WTC11 (cell line): ENCODE data around the gene BIRC5. TPM values are rescaled to one million over a fixed set of nuclear protein-coding genes. Genes with fewer than 3 reads are reported as not detected.
A peak's percentile ranks its signal among the peaks of the same experiment; 100 is the strongest.

Source experiments
- ATAC-seq: fragments of 200-7000 bp; cut with Tn5 transposase; 2 replicates; pipeline ENCODE4 v1.10.0; 2021; ENCODE audit warnings: mild to moderate bottlenecking, moderate library complexity
- CTCF ChIA-PET: fragments of 300-600 bp; sonication (Branson Sonifier 250); formaldehyde crosslinking; loops from one replicate; lab custom pipeline; 2021; ENCODE audit warnings: antibody characterized with exemption; lab: Charles Lee
- POLR2A ChIA-PET: fragments of 350-600 bp; sonication (Branson Sonifier 250); formaldehyde crosslinking; loops from one replicate; lab custom pipeline; 2021; ENCODE audit warnings: antibody characterized with exemption; lab: Charles Lee
- DNase-seq: peaks from one replicate; pipeline ENCODE4 v3.0.0; 2021; ENCODE audit warnings: low spot score
- H3K27ac Mint-ChIP-seq: 2 replicates; pipeline ENCODE4 v1.8.0; 2021; ENCODE audit warnings: mixed read lengths
- H3K27me3 Mint-ChIP-seq: 2 replicates; pipeline ENCODE4 v1.8.0; 2021; ENCODE audit warnings: low read depth, mild to moderate bottlenecking, moderate library complexity, mixed read lengths
- H3K36me3 Mint-ChIP-seq: 2 replicates; pipeline ENCODE4 v1.8.0; 2021; ENCODE audit warnings: mixed read lengths
- H3K4me1 Mint-ChIP-seq: 2 replicates; pipeline ENCODE4 v1.8.0; 2022; ENCODE audit warnings: mixed read lengths
- H3K4me3 Mint-ChIP-seq: 2 replicates; pipeline ENCODE4 v1.8.0; 2021; ENCODE audit warnings: mild to moderate bottlenecking, moderate library complexity, mixed read lengths
- H3K9me3 Mint-ChIP-seq: 2 replicates; pipeline ENCODE4 v1.8.0; 2021; ENCODE audit warnings: mixed read lengths
- FOXP1 ChIP-seq: sonication (generic); formaldehyde crosslinking; IDR thresholded peaks from 2 replicates; pipeline ENCODE4 v1.8.0; 2022; ENCODE audit warnings: missing genetic modification reagents, mild to moderate bottlenecking, moderate library complexity, borderline replicate concordance
- PRRX2 ChIP-seq: fragments of 250-450 bp; sonication (Bioruptor Pico); IDR thresholded peaks from 2 replicates; pipeline ENCODE4 v1.8.0; 2021; ENCODE audit warnings: mild to moderate bottlenecking
- TP53 ChIP-seq: sonication (generic); formaldehyde crosslinking; IDR thresholded peaks from 2 replicates; pipeline ENCODE4 v1.8.1; 2023; ENCODE audit warnings: mild to moderate bottlenecking, missing genetic modification reagents
- ZNF219 ChIP-seq: sonication (generic); formaldehyde crosslinking; IDR thresholded peaks from 2 replicates; pipeline ENCODE4 v1.8.0; 2023; ENCODE audit warnings: missing genetic modification reagents, mild to moderate bottlenecking, borderline replicate concordance
- ZNF263 ChIP-seq: sonication (generic); formaldehyde crosslinking; IDR thresholded peaks from 2 replicates; pipeline ENCODE4 v1.8.1; 2022; ENCODE audit warnings: low read depth, mild to moderate bottlenecking, moderate library complexity, missing genetic modification reagents
- ZNF671 ChIP-seq: fragments of 250-450 bp; sonication (Bioruptor Pico); IDR thresholded peaks from 2 replicates; pipeline ENCODE4 v1.8.0; 2021; ENCODE audit warnings: mild to moderate bottlenecking
- total RNA-seq: library from RNA; stranded (reverse); gene quantifications from 3 replicates; pipeline ENCODE4 v1.2.3, GENCODE V29; 2021
- TF ChIP-seq, protein P1 (sequence below): sonication (generic); formaldehyde crosslinking; IDR thresholded peaks from 2 replicates; pipeline ENCODE4 v1.8.1; 2022; ENCODE audit warnings: mild to moderate bottlenecking, missing genetic modification reagents, moderate library complexity, borderline replicate concordance
- TF ChIP-seq, protein P2 (sequence below): sonication (generic); formaldehyde crosslinking; IDR thresholded peaks from 2 replicates; pipeline ENCODE4 v1.8.1; 2022; ENCODE audit warnings: low read depth, mild to moderate bottlenecking, moderate library complexity, missing genetic modification reagents, borderline replicate concordance
- TF ChIP-seq, protein P3 (sequence below): fragments of 250-450 bp; sonication (Bioruptor Pico); IDR thresholded peaks from 2 replicates; pipeline ENCODE4 v2.1.2; 2022; ENCODE audit warnings: mild to moderate bottlenecking, moderate library complexity
- TF ChIP-seq, protein P4 (sequence below): sonication (generic); formaldehyde crosslinking; IDR thresholded peaks from 2 replicates; pipeline ENCODE4 v1.8.0; 2022; ENCODE audit warnings: mild to moderate bottlenecking, missing genetic modification reagents
- TF ChIP-seq, protein P5 (sequence below): sonication (generic); formaldehyde crosslinking; IDR thresholded peaks from 2 replicates; pipeline ENCODE4 v1.8.1; 2022; ENCODE audit warnings: mild to moderate bottlenecking, moderate library complexity, missing genetic modification reagents
- TF ChIP-seq, protein P6 (sequence below): sonication (generic); formaldehyde crosslinking; IDR thresholded peaks from 2 replicates; pipeline ENCODE4 v1.8.0; 2023; ENCODE audit warnings: missing genetic modification reagents, mild to moderate bottlenecking, borderline replicate concordance
- TF ChIP-seq, protein P7 (sequence below): sonication (generic); formaldehyde crosslinking; IDR thresholded peaks from 2 replicates; pipeline ENCODE4 v1.8.1; 2023; ENCODE audit warnings: mild to moderate bottlenecking, missing genetic modification reagents, moderate library complexity

The BIRC5 gene
- total RNA-seq, 1 experiment from 2014 or later: 115 TPM

DNA sequence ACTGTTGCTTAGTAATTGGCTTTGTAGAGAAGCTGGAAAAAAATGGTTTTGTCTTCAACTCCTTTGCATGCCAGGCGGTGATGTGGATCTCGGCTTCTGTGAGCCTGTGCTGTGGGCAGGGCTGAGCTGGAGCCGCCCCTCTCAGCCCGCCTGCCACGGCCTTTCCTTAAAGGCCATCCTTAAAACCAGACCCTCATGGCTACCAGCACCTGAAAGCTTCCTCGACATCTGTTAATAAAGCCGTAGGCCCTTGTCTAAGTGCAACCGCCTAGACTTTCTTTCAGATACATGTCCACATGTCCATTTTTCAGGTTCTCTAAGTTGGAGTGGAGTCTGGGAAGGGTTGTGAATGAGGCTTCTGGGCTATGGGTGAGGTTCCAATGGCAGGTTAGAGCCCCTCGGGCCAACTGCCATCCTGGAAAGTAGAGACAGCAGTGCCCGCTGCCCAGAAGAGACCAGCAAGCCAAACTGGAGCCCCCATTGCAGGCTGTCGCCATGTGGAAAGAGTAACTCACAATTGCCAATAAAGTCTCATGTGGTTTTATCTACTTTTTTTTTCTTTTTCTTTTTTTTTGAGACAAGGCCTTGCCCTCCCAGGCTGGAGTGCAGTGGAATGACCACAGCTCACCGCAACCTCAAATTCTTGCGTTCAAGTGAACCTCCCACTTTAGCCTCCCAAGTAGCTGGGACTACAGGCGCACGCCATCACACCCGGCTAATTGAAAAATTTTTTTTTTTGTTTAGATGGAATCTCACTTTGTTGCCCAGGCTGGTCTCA is 11.2 kb downstream of the BIRC5 start:
- DNase-seq (no peak), ATAC-seq (no peak)
- H3K4me3 Mint-ChIP-seq: no peak overlapping the region
- H3K27me3 Mint-ChIP-seq: peaks cover 5% of the 10 kb centered on the region
- TF ChIP-seq, protein P1, sequence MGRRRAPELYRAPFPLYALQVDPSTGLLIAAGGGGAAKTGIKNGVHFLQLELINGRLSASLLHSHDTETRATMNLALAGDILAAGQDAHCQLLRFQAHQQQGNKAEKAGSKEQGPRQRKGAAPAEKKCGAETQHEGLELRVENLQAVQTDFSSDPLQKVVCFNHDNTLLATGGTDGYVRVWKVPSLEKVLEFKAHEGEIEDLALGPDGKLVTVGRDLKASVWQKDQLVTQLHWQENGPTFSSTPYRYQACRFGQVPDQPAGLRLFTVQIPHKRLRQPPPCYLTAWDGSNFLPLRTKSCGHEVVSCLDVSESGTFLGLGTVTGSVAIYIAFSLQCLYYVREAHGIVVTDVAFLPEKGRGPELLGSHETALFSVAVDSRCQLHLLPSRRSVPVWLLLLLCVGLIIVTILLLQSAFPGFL: no peak
- TF ChIP-seq, protein P2, sequence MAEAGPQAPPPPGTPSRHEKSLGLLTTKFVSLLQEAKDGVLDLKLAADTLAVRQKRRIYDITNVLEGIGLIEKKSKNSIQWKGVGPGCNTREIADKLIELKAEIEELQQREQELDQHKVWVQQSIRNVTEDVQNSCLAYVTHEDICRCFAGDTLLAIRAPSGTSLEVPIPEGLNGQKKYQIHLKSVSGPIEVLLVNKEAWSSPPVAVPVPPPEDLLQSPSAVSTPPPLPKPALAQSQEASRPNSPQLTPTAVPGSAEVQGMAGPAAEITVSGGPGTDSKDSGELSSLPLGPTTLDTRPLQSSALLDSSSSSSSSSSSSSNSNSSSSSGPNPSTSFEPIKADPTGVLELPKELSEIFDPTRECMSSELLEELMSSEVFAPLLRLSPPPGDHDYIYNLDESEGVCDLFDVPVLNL: no peak
- TF ChIP-seq, protein P3, sequence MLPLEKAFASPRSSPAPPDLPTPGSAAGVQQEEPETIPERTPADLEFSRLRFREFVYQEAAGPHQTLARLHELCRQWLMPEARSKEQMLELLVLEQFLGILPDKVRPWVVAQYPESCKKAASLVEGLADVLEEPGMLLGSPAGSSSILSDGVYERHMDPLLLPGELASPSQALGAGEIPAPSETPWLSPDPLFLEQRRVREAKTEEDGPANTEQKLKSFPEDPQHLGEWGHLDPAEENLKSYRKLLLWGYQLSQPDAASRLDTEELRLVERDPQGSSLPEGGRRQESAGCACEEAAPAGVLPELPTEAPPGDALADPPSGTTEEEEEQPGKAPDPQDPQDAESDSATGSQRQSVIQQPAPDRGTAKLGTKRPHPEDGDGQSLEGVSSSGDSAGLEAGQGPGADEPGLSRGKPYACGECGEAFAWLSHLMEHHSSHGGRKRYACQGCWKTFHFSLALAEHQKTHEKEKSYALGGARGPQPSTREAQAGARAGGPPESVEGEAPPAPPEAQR (CRISPR knock-in tag): no peak
- TF ChIP-seq TP53 (CRISPR knock-in tag) (no peak), PRRX2 (CRISPR knock-in tag) (no peak), ZNF219 (no peak), FOXP1 (no peak)
- TF ChIP-seq, protein P4, sequence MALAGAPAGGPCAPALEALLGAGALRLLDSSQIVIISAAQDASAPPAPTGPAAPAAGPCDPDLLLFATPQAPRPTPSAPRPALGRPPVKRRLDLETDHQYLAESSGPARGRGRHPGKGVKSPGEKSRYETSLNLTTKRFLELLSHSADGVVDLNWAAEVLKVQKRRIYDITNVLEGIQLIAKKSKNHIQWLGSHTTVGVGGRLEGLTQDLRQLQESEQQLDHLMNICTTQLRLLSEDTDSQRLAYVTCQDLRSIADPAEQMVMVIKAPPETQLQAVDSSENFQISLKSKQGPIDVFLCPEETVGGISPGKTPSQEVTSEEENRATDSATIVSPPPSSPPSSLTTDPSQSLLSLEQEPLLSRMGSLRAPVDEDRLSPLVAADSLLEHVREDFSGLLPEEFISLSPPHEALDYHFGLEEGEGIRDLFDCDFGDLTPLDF: no peak
- TF ChIP-seq, protein P5, sequence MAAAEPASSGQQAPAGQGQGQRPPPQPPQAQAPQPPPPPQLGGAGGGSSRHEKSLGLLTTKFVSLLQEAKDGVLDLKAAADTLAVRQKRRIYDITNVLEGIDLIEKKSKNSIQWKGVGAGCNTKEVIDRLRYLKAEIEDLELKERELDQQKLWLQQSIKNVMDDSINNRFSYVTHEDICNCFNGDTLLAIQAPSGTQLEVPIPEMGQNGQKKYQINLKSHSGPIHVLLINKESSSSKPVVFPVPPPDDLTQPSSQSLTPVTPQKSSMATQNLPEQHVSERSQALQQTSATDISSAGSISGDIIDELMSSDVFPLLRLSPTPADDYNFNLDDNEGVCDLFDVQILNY: no peak
- POLR2A ChIA-PET: interaction anchor here (1.2 kb wide), 1 partner anchor 38 kb away, joined by 3 read pairs; the partner anchor contains the start of genes AFMID and TK1
- CTCF ChIA-PET: interaction anchor here (1.0 to 2.8 kb wide), 5 partner anchors 24 to 333 kb away, joined by 3 to 18 read pairs (median 4); partner anchors contain the start of gene TK1
- no peaks in the 10 kb centered on the region; the same call in 1 of the 2 replicates for H3K4me1 Mint-ChIP-seq
- H3K27ac Mint-ChIP-seq: peak overlapping the region; percentile 68
- H3K36me3 Mint-ChIP-seq: peaks cover 32% of the 10 kb centered on the region
- H3K9me3 Mint-ChIP-seq: no peaks in the 10 kb centered on the region

DNA sequence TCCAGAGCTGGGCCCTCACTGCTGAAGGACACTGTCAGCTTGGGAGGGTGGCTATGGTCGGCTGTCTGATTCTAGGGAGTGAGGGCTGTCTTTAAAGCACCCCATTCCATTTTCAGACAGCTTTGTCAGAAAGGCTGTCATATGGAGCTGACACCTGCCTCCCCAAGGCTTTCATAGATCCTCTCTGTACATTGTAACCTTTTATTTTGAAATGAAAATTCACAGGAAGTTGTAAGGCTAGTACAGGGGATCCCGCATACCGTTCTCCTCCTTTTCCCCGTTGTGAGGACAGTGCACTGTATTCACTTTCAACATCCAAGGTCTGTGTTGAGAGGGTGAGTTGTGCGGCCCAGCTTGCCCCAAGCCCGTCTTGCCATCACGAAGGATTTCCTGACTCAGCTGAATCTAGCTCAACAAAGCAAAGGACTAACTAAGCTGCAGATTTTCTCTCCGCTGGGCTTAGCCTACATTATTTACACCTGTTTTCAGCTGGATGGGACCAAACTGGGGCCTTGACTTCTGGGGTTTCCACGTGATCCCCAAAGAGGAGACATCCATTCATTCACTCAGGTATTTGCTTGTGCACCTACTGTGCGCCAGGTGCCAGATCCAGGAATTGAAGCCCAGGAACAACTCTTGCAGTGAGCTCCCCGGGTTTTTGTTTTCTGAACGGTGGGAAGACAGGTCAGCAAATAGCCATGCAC is 12.2 kb downstream of the BIRC5 start:
- H3K27me3 Mint-ChIP-seq: peaks cover 14% of the 10 kb centered on the region
- peak overlapping the region; percentile 68; the same call in 1 of the 2 replicates for H3K27ac Mint-ChIP-seq
- H3K4me3 Mint-ChIP-seq: no peak overlapping the region
- POLR2A ChIA-PET: interaction anchor here (0.5 to 1.3 kb wide), 3 partner anchors 12 to 701 kb away, joined by 3 to 4 read pairs (median 3); partner anchors contain the start of genes AFMID, BIRC5 and TK1
- peaks cover 4% of the 10 kb centered on the region; the same call in 1 of the 2 replicates for H3K4me1 Mint-ChIP-seq
- TF ChIP-seq ZNF671 (CRISPR knock-in tag): no peak
- TF ChIP-seq, protein P6, sequence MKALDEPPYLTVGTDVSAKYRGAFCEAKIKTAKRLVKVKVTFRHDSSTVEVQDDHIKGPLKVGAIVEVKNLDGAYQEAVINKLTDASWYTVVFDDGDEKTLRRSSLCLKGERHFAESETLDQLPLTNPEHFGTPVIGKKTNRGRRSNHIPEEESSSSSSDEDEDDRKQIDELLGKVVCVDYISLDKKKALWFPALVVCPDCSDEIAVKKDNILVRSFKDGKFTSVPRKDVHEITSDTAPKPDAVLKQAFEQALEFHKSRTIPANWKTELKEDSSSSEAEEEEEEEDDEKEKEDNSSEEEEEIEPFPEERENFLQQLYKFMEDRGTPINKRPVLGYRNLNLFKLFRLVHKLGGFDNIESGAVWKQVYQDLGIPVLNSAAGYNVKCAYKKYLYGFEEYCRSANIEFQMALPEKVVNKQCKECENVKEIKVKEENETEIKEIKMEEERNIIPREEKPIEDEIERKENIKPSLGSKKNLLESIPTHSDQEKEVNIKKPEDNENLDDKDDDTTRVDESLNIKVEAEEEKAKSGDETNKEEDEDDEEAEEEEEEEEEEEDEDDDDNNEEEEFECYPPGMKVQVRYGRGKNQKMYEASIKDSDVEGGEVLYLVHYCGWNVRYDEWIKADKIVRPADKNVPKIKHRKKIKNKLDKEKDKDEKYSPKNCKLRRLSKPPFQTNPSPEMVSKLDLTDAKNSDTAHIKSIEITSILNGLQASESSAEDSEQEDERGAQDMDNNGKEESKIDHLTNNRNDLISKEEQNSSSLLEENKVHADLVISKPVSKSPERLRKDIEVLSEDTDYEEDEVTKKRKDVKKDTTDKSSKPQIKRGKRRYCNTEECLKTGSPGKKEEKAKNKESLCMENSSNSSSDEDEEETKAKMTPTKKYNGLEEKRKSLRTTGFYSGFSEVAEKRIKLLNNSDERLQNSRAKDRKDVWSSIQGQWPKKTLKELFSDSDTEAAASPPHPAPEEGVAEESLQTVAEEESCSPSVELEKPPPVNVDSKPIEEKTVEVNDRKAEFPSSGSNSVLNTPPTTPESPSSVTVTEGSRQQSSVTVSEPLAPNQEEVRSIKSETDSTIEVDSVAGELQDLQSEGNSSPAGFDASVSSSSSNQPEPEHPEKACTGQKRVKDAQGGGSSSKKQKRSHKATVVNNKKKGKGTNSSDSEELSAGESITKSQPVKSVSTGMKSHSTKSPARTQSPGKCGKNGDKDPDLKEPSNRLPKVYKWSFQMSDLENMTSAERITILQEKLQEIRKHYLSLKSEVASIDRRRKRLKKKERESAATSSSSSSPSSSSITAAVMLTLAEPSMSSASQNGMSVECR (CRISPR knock-in tag): no peak
- TF ChIP-seq ZNF263 (CRISPR knock-in tag): 0 out of 2 replicates have a peak, but pooled peaks have one; percentile 19
- TF ChIP-seq, protein P7, sequence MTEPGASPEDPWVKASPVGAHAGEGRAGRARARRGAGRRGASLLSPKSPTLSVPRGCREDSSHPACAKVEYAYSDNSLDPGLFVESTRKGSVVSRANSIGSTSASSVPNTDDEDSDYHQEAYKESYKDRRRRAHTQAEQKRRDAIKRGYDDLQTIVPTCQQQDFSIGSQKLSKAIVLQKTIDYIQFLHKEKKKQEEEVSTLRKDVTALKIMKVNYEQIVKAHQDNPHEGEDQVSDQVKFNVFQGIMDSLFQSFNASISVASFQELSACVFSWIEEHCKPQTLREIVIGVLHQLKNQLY: no peak
- peaks cover 27% of the 10 kb centered on the region for H3K36me3 Mint-ChIP-seq
- H3K9me3 Mint-ChIP-seq: no peaks in the 10 kb centered on the region
- no peak for ATAC-seq
- CTCF ChIA-PET: interaction anchor here (0.5 to 2.8 kb wide), 7 partner anchors 23 to 334 kb away, joined by 3 to 18 read pairs (median 4); partner anchors contain the start of gene TK1
- DNase-seq: no peak
